GM18909 (cell line): ENCODE measurements around the gene ZNF485.

ENCODE experiments used
- ATAC-seq: cut with Tn5 transposase; IDR thresholded peaks from one replicate; pipeline ENCODE4 v1.9.1; 2021; ENCODE audit warnings: mild to moderate bottlenecking; ENCODE audit not compliant: unreplicated experiment, poor library complexity

ZNF485 gene

GRCh38 chr10:43665054-43665453, 58.8 kb downstream of the ZNF485 start:
- no peak for ATAC-seq

GRCh38 chr10:43666552-43666951, 60.3 kb downstream of the ZNF485 start:
- ATAC-seq, result no peak

GRCh38 chr10:43667317-43667731, 61.1 kb downstream of the ZNF485 start:
- ATAC-seq, result no peak
